Loucy (cell line): Measurements from ENCODE around the gene NDUFV1.

Source experiments
- EZH2phosphoT487 ChIP-seq: fragments of 200-600 bp; IDR thresholded peaks from 2 replicates; pipeline ENCODE4 v1.6.1; 2018; ENCODE audit warnings: antibody characterized with exemption, mild to moderate bottlenecking, moderate library complexity, borderline replicate concordance
- TF ChIP-seq, protein P1 (sequence below): fragments of 200-600 bp; sonication (generic); conservative IDR thresholded peaks from 2 replicates; pipeline ENCODE4 v1.5.1; 2014; ENCODE audit warnings: mild to moderate bottlenecking, antibody characterized with exemption, low read length

DNA sequence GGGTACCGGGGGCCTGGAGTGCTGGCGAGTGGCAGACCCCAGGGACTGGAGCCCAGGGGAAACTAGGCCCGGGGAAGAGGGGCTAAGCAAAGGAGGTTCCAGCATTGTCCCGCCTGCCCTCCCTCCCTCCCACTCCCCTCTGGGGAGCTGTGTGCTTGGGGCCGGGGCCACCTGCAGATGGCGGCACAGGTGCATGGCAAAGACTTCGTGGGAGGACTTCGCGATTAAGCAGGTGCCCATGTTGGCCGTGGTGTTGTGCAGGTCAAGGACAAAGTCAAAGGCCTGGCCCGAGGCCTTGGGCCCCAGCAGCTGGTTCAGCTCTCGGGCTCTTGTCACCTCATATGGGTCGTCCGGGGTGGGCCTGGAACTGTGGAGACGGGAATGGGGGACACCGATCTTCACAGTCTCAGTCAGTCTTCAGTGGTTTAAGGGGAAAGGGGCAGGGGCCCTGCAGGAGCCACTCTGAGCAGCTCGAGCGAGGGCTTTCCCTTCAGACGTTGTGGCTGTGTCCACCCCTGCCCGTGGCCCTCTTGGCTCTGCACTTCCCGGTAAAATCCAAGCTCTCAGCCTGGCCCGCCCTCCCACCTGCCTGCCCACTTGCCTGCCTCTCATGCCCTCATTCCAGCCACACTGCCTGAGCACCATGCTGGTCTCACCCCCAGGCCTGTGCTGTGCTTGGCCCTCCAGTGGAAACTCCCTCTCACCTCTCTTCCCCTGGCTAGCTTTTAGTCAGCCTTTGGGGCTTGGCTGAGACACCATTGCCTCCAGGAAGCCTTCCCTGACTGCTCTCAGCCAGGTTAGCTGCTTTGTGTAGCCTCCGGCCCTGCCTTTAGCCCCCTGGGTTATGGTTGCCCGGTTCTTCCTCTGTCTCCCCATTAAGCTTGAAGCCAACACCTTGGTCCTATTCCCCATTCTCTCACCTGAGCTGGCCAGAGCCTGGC lies 39.1 kb downstream of the NDUFV1 start:
- TF ChIP-seq, protein P1, sequence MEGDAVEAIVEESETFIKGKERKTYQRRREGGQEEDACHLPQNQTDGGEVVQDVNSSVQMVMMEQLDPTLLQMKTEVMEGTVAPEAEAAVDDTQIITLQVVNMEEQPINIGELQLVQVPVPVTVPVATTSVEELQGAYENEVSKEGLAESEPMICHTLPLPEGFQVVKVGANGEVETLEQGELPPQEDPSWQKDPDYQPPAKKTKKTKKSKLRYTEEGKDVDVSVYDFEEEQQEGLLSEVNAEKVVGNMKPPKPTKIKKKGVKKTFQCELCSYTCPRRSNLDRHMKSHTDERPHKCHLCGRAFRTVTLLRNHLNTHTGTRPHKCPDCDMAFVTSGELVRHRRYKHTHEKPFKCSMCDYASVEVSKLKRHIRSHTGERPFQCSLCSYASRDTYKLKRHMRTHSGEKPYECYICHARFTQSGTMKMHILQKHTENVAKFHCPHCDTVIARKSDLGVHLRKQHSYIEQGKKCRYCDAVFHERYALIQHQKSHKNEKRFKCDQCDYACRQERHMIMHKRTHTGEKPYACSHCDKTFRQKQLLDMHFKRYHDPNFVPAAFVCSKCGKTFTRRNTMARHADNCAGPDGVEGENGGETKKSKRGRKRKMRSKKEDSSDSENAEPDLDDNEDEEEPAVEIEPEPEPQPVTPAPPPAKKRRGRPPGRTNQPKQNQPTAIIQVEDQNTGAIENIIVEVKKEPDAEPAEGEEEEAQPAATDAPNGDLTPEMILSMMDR = peak; percentile 30
- TF ChIP-seq EZH2phosphoT487 = no peak
